ENCODE results near the gene ENPP6. TPM values are rescaled to one million over a fixed set of nuclear protein-coding genes. Genes with fewer than 3 reads are reported as not detected.
"Not testable (repeated sequence)": the region's sequence is repeated elsewhere in the genome, so short reads cannot be mapped to it uniquely, and the experiment has no call there.

The ENPP6 gene
- total and polyA plus RNA-seq, 4 donors: 0.13 to 1.8 (median 0.19) TPM; not detected in 1

DNA sequence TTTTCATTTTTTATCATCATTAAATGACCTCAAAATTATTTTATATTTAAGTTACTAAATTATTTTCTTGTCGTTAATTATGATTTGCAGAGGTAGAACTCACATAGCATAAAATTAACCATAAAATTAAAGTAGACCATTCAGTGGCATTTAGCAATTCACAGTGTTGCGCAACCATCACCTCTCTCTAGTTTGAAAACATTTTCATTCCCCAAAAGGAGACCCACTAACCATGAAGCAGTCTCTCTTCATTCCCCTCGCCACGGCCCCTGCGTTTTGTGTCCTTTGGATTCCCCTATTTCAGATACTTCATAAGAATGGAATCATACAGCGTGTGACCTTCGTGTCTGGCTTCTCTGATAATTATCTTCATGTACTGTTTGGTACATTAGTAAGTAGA, 154.9 kb downstream of the ENPP6 start:
- WGBS, 2 donors: 87 to 88% methylated on average over 7 of the region's 7 CpGs
- no peak for DNase-seq
- H3K36me3 ChIP-seq (ENCODE audit: control insufficient read depth in 1 of 2, insufficient read depth in 2 of 2, low read length in 1 of 2): no peaks in the 10 kb centered on the region
- H3K9me3 ChIP-seq (ENCODE audit: control insufficient read depth, low read length): no peaks in the 10 kb centered on the region
- H3K27ac ChIP-seq (ENCODE audit: low read depth in 1 of 2, low read length in 2 of 2): no peak overlapping the region
- no peak for ATAC-seq (ENCODE audit: low FRiP score)
- intact Hi-C loops (cut with DNase I): no loop called here
- H3K4me3 ChIP-seq (ENCODE audit: low read length in 2 of 2): no peak overlapping the region
- H3K4me1 ChIP-seq (ENCODE audit: control insufficient read depth in 1 of 2, insufficient read depth in 2 of 2, low read length in 2 of 2): no peaks in the 10 kb centered on the region
- H3K27me3 ChIP-seq (ENCODE audit: control insufficient read depth in 1 of 2, insufficient read depth in 2 of 2, low read length in 1 of 2): no peaks in the 10 kb centered on the region

DNA sequence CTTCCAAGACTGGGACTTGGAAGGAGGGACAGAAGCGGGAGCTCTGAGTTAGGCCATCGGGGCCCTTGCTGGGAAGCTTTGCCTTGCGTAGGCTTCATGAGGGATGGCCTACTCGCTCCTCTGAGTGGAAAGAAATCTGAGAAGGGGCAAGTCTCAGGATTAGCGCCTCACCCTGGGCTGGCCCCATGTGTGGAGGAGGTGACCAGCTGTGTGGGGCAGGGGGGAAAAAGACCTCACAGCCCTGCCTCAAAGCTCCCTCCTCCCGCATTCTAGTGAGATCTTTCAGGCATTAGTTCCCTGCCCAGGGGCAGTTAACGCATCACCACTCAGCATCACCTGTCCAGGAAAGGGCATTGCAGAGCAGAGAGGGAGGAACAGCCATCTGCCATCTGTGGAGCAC, 156.1 kb downstream of the ENPP6 start:
- no peaks in the 10 kb centered on the region for H3K9me3 ChIP-seq (ENCODE audit: control insufficient read depth, low read length)
- no peaks in the 10 kb centered on the region for H3K36me3 ChIP-seq (ENCODE audit: control insufficient read depth in 1 of 2, insufficient read depth in 2 of 2, low read length in 1 of 2)
- no peak overlapping the region for H3K27ac ChIP-seq (ENCODE audit: low read depth in 1 of 2, low read length in 2 of 2)
- ATAC-seq (ENCODE audit: low FRiP score) (no peak), DNase-seq (no peak)
- H3K4me1 ChIP-seq (ENCODE audit: control insufficient read depth in 1 of 2, insufficient read depth in 2 of 2, low read length in 2 of 2): no peaks in the 10 kb centered on the region
- 90 to 94% methylated on average over 7 of the region's 7 CpGs for WGBS, 2 donors
- H3K27me3 ChIP-seq (ENCODE audit: control insufficient read depth in 1 of 2, insufficient read depth in 2 of 2, low read length in 1 of 2): no peaks in the 10 kb centered on the region
- intact Hi-C loops (cut with DNase I): no loop called here
- H3K4me3 ChIP-seq (ENCODE audit: low read length in 2 of 2): no peak overlapping the region

DNA sequence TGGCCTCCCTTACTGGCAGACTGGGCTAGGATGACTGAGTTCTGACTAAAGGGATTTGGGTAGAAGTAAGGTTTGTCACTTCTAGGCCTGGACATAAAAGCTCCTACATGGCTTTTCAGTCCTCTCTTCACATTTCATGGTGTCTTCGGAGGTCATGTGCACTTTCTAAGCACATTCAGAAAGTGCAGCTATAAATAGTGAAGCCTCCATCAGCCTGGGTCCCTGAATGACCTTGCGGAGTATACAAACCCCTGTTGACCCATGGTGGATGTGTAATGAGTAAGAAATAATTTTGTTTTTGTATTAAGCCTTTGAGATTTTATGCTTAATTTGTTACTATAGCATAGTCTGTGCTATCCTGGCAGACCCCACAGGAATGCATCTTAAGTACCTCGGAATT, 158.6 kb downstream of the ENPP6 start:
- intact Hi-C loops (cut with DNase I): no loop called here
- H3K36me3 ChIP-seq (ENCODE audit: control insufficient read depth in 1 of 2, insufficient read depth in 2 of 2, low read length in 1 of 2): no peaks in the 10 kb centered on the region
- no peak overlapping the region for H3K27ac ChIP-seq (ENCODE audit: low read depth in 1 of 2, low read length in 2 of 2)
- ATAC-seq (ENCODE audit: low FRiP score) (no peak), DNase-seq (no peak)
- H3K4me1 ChIP-seq (ENCODE audit: control insufficient read depth in 1 of 2, insufficient read depth in 2 of 2, low read length in 2 of 2): no peaks in the 10 kb centered on the region
- no peak overlapping the region for H3K4me3 ChIP-seq (ENCODE audit: low read length in 2 of 2)
- WGBS, 2 donors: 95 to 97% methylated on average over 3 of the region's 3 CpGs
- H3K9me3 ChIP-seq (ENCODE audit: control insufficient read depth, low read length): no peaks in the 10 kb centered on the region
- no peaks in the 10 kb centered on the region for H3K27me3 ChIP-seq (ENCODE audit: control insufficient read depth in 1 of 2, insufficient read depth in 2 of 2, low read length in 1 of 2)

DNA sequence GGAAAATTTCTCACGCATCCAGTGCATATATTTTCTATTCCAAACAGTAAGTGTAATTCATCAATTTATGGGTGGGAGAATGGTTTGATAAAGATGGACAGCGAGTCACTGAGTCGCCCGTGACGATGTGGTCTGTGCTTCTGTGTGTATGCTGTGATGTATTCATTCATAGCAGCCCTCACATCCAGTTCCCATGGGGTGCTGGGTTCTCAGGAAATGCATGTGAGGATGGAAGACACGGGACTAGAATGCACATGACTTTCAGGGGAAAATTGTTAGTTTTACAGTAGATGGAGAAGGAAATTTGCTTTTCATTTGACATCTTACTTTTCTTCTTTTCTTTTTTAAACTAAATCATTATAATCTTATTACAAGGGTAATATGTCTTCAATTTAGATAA, 159.6 kb downstream of the ENPP6 start:
- H3K4me3 ChIP-seq (ENCODE audit: low read length in 2 of 2): no peak overlapping the region
- intact Hi-C loops (cut with DNase I): no loop called here
- no peaks in the 10 kb centered on the region for H3K36me3 ChIP-seq (ENCODE audit: control insufficient read depth in 1 of 2, insufficient read depth in 2 of 2, low read length in 1 of 2)
- H3K27ac ChIP-seq (ENCODE audit: low read depth in 1 of 2, low read length in 2 of 2): no peak overlapping the region
- H3K4me1 ChIP-seq (ENCODE audit: control insufficient read depth in 1 of 2, insufficient read depth in 2 of 2, low read length in 2 of 2): no peaks in the 10 kb centered on the region
- H3K9me3 ChIP-seq (ENCODE audit: control insufficient read depth, low read length): no peaks in the 10 kb centered on the region
- DNase-seq: no peak
- no peak for ATAC-seq (ENCODE audit: low FRiP score)
- WGBS, 2 donors: 34 to 53% methylated on average over 6 of the region's 6 CpGs
- H3K27me3 ChIP-seq (ENCODE audit: control insufficient read depth in 1 of 2, insufficient read depth in 2 of 2, low read length in 1 of 2): no peaks in the 10 kb centered on the region

DNA sequence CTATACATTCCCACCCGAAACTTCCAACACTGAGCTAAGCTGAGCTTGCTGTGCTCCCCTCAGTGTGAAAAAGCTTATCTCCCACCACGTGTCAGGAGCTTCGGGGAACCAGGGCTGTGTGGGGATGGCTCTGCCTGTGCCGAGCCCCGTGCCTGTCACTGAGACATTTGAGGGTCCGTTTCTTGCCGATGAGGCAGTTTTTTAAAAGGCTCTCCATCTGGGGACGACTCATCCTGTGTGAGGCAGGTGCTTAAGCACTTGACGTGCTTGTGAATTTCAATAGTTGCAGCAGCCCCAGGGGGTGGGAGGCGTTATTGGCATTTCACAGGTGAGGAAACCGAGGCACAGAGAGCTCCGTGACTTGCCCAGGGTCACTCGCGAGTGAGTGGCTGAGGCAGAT, 160.8 kb downstream of the ENPP6 start:
- Histone ChIP-seq H3K4me3 (ENCODE audit: low read length in 2 of 2) (no peak overlapping the region), H3K27me3 (ENCODE audit: control insufficient read depth in 1 of 2, insufficient read depth in 2 of 2, low read length in 1 of 2) (no peaks in the 10 kb centered on the region), H3K9me3 (ENCODE audit: control insufficient read depth, low read length) (no peaks in the 10 kb centered on the region), H3K36me3 (ENCODE audit: control insufficient read depth in 1 of 2, insufficient read depth in 2 of 2, low read length in 1 of 2) (no peaks in the 10 kb centered on the region), H3K4me1 (ENCODE audit: control insufficient read depth in 1 of 2, insufficient read depth in 2 of 2, low read length in 2 of 2) (no peaks in the 10 kb centered on the region), H3K27ac (ENCODE audit: low read depth in 1 of 2, low read length in 2 of 2) (no peak overlapping the region)
- 89 to 91% methylated on average over 14 of the region's 14 CpGs for WGBS, 2 donors
- ATAC-seq (ENCODE audit: low FRiP score): no peak
- intact Hi-C loops (cut with DNase I): no loop called here
- no peak for DNase-seq

DNA sequence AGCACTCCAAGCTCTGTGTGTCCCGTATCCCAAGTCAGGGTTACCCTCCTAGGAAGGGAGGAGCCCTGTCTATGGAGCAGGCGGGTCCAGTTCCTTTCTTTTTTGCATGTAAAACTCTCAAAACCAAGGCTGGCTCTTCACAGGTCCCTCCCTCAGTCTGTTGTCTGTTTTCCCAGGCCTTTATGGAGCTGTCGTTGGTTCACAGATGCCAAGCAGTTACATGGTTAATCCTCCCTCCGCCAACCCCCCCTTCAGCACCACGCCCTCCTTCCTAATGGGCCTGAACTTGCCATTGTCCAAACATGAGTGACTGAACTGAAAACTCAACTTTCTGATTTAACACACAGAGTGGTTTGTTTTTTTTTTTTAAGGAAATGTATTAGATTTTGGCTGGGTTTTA, 164.2 kb downstream of the ENPP6 start:
- Histone ChIP-seq H3K36me3 (ENCODE audit: control insufficient read depth in 1 of 2, insufficient read depth in 2 of 2, low read length in 1 of 2) (no peaks in the 10 kb centered on the region), H3K9me3 (ENCODE audit: control insufficient read depth, low read length) (no peaks in the 10 kb centered on the region), H3K27me3 (ENCODE audit: control insufficient read depth in 1 of 2, insufficient read depth in 2 of 2, low read length in 1 of 2) (no peaks in the 10 kb centered on the region), H3K4me3 (ENCODE audit: low read length in 2 of 2) (no peak overlapping the region), H3K4me1 (ENCODE audit: control insufficient read depth in 1 of 2, insufficient read depth in 2 of 2, low read length in 2 of 2) (no peaks in the 10 kb centered on the region), H3K27ac (ENCODE audit: low read depth in 1 of 2, low read length in 2 of 2) (no peak overlapping the region)
- 87 to 91% methylated on average over 5 of the region's 5 CpGs for WGBS, 2 donors
- intact Hi-C loops (cut with DNase I): no loop called here
- DNase-seq (no peak), ATAC-seq (ENCODE audit: low FRiP score) (no peak)

DNA sequence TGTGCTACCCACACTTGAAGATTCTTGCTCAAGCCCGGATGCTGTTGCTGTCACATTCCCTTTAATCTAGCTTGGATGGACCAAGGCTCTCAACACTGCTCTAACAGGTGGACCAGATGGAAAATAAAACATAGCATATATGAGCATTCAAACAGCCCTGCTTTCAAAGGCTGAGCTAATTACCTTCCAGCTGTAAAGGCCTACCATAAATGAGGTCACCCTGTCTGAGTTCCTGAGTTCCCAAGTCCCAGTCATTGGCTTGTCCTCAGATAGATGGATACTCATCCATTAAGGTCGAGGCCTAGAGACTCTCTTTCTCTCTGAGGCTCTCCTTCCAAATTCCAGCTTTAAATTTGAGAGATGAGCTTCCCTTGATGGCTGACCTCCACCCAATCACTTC, 165.1 kb downstream of the ENPP6 start:
- DNase-seq: no peak
- WGBS, 2 donors: 90 to 98% methylated on average over 2 of the region's 2 CpGs

DNA sequence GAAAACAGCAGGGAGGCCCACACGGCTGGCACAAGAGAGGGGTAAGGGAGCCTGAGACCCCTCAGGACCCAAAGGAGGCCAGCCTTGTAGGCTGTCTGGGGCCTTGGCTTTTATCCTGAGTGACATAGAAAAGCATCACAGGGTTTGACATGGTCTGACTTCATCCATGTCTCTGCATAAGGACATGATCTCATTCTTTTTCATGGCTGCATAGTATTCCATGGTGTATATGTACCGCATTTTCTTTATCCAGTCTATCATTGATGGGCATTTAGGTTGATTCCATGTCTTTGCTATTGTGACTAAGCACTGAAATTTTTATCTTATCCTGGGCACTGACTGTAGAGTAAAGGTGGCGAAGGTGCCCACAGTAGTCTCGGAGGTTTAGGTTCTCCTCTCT, 166.4 kb downstream of the ENPP6 start:
- DNase-seq; H3K4me1 ChIP-seq (ENCODE audit: control insufficient read depth in 1 of 2, insufficient read depth in 2 of 2, low read length in 2 of 2); H3K9me3 ChIP-seq (ENCODE audit: control insufficient read depth, low read length); intact Hi-C loops (cut with DNase I); ATAC-seq (ENCODE audit: low FRiP score); H3K36me3 ChIP-seq (ENCODE audit: control insufficient read depth in 1 of 2, insufficient read depth in 2 of 2, low read length in 1 of 2); H3K4me3 ChIP-seq (ENCODE audit: low read length in 2 of 2); H3K27me3 ChIP-seq (ENCODE audit: control insufficient read depth in 1 of 2, insufficient read depth in 2 of 2, low read length in 1 of 2); H3K27ac ChIP-seq (ENCODE audit: low read depth in 1 of 2, low read length in 2 of 2): not testable (repeated sequence)
- 97 to 98% methylated on average over 4 of the region's 4 CpGs for WGBS, 2 donors

More for the DNA sequence above, 165.1 kb downstream of the ENPP6 start:
- no peaks in the 10 kb centered on the region for H3K9me3 ChIP-seq (ENCODE audit: control insufficient read depth, low read length)
- no peaks in the 10 kb centered on the region for H3K36me3 ChIP-seq (ENCODE audit: control insufficient read depth in 1 of 2, insufficient read depth in 2 of 2, low read length in 1 of 2)
- H3K27me3 ChIP-seq (ENCODE audit: control insufficient read depth in 1 of 2, insufficient read depth in 2 of 2, low read length in 1 of 2): no peaks in the 10 kb centered on the region
- intact Hi-C loops (cut with DNase I): no loop called here
- no peak overlapping the region for H3K4me3 ChIP-seq (ENCODE audit: low read length in 2 of 2)
- H3K27ac ChIP-seq (ENCODE audit: low read depth in 1 of 2, low read length in 2 of 2): no peak overlapping the region
- ATAC-seq (ENCODE audit: low FRiP score): no peak
- H3K4me1 ChIP-seq (ENCODE audit: control insufficient read depth in 1 of 2, insufficient read depth in 2 of 2, low read length in 2 of 2): no peaks in the 10 kb centered on the region

DNA sequence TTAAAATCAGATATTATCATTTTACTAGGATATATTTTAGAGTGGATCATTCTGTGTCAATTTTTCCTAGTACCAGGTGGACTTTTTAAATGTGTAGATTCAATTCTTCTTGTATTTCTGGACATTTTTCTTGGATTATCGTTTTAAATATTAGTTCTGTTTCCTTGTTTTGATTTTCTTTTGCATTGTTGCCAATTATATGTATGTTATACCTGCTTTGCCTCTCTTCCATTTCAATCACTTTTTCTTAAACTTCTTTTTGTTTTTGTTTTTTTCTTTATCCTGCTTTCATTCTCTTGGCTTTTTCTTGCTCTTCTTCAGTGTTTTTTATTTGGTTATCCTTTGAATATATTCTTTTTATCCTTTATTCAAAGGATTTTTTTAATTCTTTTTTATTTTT, 171.5 kb downstream of the ENPP6 start:
- intact Hi-C loops (cut with DNase I): no loop called here
- DNase-seq: no peak

More for the DNA sequence above, 171.5 kb downstream of the ENPP6 start:
- Histone ChIP-seq H3K4me1 (ENCODE audit: control insufficient read depth in 1 of 2, insufficient read depth in 2 of 2, low read length in 2 of 2) (no peaks in the 10 kb centered on the region), H3K4me3 (ENCODE audit: low read length in 2 of 2) (no peak overlapping the region), H3K27ac (ENCODE audit: low read depth in 1 of 2, low read length in 2 of 2) (no peak overlapping the region), H3K27me3 (ENCODE audit: control insufficient read depth in 1 of 2, insufficient read depth in 2 of 2, low read length in 1 of 2) (no peaks in the 10 kb centered on the region), H3K36me3 (ENCODE audit: control insufficient read depth in 1 of 2, insufficient read depth in 2 of 2, low read length in 1 of 2) (no peaks in the 10 kb centered on the region), H3K9me3 (ENCODE audit: control insufficient read depth, low read length) (peaks cover 2% of the 10 kb centered on the region)
- no peak for ATAC-seq (ENCODE audit: low FRiP score)
- 69% methylated on average over 1 of the region's 1 CpG for WGBS, 2 donors
